Stromal cell of bone marrow (primary cell): ENCODE results near the gene NRG3.
A peak's percentile ranks its signal among the peaks of the same experiment; 100 is the strongest.

Experiments used
- DNase-seq: peaks from one replicate; pipeline ENCODE4 v3.0.0-alpha.2; 2012; ENCODE audit warnings: low read depth

The NRG3 gene

DNA sequence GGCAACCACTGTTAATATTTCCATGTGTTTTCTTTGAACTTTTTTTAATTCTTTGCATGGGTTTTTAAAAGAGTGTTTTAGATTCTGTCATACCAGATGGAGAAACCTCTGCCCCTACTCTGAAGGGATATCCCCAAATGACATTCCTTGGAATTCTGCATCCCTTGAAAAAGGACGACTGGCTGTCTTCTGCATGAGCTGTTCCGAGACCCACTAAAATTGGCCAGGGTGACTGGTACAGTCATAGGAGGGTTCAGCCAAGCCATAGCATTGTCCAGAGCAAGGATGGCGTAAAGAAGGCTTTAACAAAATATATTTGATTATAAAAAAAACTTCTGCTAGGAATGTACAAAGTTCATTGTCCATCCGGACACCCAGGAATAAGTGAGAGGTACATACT lies 952.9 kb downstream of the NRG3 start:
- no peak for DNase-seq

DNA sequence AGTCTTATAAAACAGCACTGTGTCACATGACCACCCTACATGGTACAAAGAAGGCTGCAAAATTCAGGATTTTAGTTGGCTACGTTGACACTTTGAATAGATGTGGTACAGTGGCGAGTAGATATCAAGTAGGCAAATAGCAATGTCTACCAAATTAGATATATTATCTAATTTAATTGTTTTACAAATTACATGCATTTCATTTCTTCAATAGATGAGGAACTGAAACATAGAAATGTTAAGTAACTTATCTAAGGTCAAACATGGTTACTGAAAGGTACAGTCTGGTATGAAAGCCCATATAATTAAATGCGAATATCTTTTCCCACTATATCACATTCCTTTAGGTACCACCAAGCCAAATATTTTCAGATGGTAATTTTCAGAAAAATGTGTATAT lies 972.2 kb downstream of the NRG3 start:
- no peak for DNase-seq

DNA sequence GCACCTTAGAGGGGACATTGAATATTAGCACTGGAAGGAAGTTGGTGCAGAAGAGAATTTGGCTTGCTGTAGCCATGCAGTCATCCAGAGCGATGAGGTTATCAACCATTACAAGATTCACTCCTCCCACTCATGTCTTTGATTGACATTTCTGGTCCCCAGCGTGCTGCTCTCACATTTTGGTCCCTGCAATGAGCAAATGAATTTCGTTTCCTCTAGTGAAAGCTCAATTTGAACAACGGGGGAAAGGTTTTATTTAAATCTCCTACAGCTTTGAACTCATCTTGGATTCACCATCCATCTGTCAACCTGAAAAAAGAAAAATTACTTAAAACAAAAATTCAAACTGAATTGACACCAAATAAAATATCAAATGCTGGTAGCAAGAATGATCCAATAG lies 975.2 kb downstream of the NRG3 start:
- DNase-seq = no peak

DNA sequence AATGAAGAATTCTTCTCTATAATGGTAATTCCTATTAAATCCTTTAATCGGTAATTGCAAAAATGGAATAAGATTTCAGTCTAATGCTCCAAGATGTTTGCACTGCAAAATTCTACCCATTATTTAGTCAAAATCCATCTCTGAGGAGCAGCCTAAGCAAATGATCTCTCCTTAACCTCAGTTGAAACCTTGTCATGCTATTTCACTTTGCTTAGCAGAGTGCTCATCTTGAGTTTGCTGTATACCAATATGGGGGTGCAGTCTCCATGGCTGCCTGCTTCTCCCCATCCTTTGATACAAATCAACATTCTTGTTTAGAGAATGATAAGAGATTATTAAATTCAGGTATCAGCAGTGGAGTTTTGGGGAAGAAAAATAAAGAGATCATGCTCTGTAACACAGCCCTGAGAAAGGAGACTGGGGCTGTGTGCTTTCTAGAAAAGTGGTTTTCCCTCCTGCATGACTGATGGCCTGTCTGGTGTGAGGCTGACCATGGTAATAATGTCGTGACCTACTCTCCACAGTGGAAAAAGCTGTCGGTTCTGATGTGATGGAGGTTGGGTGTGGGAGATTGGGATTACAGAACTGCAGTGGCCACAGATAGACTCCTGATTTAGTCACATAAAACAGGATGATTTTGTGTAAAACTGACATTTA lies 982.1 kb downstream of the NRG3 start:
- no peak for DNase-seq

DNA sequence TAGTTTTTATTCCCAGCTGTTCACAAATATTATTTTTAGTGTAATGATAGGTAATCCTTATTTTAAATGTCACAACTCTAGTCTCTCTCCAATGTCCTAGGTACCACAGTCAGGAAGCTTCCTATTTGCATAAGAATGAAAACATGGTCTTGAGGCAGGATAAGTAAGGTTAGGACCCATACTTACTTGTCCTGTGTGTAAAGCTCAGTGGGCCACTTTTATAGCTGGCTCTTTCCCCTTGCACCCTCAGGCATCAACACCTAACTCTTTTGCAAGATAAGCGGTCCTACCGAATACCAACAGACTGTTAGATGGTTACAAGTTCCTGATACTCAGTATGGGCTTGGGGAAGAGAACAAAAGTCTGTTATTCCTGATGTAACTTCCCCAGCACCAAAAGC lies 986.9 kb downstream of the NRG3 start:
- no peak for DNase-seq

DNA sequence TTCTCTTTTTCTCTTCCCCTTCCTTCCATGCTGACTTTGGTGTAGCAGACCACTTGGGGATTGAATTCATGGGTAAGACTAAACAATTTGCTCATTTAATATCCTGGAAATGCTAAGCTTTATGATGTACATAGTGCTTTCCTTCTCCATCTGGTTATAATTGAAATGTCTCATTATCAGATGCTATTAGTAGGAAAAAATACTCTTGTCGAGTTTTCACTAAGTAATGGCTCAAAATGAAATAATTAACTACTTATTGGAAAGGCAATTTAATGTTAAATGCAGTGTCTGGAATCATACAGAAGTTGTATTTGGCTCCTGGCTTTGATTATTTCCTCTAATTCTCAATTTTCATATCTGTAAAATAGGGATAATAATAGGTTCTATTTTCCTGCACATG lies 990.4 kb downstream of the NRG3 start:
- DNase-seq = no peak

DNA sequence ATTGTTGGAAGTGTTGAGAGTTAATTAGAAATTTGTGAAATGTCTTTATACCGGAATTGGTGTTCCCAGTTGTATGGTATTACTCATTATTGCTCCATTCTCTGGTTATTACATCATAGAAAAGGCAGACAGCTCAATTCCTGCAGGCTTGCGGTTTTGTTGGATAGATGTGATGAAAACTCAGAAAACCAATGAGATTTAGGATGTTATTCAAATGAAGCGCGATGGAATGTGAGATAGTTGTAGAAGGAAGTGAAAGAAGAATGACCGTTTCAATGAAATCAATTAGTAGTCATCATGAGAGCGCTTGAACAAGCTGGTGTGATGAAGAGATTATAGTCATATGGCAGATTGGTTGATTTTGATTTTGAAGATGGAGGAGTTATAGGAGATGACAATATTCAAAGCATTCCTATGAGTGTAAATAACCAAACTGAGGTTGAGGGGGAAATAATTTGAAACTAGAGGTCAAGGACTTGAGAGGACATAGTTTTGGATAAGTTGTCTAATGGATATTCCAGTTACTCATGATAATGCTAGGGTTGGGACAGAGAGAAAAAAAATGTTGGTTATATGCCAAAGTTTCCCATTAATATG lies 991.5 kb downstream of the NRG3 start:
- peak; percentile 21 for DNase-seq

DNA sequence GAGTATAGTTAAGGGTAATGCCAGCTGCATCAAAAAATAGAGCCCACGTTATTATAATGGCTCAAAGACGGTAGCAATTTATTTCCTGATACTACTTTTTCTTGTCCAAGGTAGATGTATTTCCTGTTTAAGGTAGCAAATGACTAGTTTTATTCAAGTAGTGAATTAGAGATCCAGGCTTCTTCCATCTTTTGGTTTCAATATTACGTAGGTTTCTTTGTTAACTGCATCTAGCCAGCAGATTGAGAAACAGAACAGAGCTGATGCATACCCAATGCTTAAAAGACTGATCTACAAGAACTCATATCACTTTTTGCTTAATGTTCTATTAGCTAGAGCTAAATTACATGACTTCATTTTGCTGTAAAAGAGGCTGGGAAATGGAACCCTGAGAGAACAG lies 992.1 kb downstream of the NRG3 start:
- no peak for DNase-seq

DNA sequence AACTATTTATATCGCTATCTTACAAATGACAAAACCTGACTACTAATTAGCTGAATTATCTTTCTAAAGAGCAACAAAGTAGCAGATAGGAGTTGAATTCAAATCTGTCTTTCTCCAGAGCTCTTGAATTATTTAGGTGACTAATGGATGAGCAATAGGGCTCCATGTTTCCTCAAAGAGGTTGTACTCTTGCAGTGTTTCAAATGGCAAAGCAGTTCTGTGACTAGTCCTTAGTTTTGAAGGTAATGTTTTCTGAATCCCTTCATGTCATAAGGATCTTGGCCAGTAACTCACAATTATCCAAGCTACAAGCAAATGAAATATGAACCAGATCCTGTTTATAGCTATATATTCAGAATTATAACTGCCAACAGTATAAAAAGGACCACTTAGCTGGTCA lies 999.7 kb downstream of the NRG3 start:
- no peak for DNase-seq

DNA sequence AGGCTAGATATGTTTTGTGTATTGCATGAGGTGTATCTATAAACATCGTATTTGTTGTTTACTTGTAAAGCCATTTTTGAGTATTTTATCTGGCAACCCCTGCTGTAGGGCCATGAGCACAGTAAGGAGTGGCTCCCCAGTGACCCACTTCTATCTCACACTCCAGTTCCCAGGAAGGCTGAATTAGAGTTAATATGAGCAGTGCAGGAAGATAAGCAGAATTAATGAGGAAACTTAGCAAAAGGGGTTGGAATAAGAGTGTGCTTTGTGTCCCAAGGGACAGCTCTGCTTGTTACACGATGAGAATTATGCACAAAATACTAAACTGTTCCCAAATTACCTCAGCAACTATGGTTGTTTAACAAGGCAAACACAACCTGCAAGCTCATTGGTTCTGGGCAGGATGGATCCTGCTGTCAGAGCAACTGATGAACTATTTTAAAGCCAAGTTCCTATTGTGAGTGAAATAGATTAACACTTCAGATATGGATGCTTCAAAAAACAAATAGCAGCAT lies 1005.8 kb downstream of the NRG3 start:
- no peak for DNase-seq

DNA sequence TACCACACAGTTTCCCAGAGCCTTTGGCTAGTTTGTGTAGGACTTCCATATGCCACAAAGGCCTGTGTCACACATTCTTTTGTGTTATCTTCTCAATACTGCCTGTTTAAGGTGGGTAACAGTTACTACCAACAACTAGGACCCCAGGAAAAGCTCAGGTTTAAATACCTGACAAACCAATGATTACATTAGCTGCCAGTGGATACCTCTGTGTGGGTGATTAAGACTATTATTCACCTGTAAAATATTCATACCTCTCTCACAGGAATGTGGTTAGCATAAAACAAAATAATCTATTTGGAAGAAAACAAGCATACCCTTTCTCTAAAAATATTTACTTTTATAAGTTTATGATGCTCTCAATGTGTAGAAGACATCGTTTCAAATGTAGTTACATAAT lies 1007.7 kb downstream of the NRG3 start:
- DNase-seq = no peak

DNA sequence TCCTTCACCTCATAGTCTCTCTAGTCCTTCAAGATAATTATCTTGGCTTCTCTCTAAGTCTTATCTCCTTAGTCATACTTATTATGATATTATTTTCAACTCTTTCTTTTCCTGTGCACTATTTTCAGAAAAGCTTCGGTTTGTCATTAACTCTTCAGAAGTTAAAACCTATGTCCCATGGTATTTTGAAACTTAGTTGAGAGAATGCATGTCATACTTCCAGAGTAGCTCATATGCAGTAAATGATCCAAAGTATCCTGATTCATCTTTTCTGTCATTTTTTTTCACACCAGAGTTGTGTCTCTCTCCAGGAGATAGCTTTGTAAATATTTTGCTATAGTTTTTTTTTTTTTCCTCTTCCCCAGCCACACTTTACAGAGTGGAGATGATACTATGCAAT lies 1008.6 kb downstream of the NRG3 start:
- no peak for DNase-seq

DNA sequence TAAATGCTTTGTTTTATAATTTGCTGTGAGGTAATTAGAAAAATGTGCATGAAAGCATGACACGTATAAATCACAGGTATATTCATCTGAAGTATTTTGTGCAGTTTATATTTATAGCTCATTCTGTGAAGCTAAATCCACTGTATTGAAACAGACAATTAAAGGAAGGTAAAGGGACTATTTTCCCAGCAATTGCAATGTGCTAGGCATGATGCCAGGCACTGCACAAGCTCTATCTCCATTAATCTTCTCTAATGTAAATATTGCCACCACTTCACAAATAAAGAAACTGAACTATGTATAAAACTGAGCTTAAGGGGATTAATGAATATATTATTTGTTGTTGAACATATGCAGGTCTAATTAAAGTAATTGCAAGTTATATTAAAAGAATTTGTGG lies 1012.5 kb downstream of the NRG3 start:
- no peak for DNase-seq

DNA sequence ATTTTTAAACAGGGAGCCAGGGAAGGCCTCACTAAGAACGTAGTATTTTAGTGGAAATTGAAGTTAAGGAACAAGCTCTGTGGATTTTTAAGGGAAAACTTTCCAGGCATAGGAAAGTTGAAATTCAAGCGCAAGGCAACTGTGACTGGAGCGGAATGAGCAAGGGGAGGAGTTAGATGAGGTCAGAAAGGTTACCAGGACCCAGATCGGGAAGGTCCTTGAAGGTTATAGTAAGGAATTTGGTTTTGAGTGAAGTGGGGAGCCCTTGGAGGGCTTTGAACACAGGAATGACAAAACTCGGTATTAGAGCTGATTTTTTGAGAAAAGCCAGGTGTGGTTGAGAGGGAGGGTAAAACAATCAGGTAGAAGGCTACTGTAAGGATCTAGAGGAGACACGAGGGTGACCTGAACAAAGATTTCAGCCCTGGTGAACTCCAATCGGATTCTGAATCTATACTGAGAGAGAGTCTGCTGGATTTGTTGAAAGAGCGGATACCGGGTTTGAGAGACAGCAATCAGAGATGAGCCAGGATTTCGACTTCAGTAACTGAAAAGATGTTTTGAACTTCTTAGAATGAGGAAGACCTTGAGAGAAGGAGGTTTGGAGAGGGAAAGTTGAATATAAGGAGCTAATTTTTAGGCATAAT lies 1013.9 kb downstream of the NRG3 start:
- no peak for DNase-seq

DNA sequence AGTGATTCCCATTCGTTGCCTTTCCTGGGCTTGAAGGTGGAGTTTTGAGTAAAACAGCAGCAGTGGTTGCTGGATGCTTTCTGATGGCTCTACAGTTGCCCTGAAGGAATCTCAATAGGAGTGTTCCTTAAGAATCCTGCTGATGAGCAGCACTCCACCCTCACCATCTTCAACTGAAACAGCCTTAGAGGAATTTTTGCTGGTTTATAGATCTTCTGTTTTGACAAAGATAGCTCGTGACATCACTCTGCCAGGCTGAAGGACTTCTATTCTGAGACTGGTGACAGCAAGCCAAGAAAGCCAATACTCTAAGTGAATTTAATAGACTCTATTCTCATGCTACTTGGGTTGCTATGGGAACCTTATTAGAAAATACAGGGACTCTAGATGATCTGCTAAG lies 1014.7 kb downstream of the NRG3 start:
- DNase-seq = no peak

DNA sequence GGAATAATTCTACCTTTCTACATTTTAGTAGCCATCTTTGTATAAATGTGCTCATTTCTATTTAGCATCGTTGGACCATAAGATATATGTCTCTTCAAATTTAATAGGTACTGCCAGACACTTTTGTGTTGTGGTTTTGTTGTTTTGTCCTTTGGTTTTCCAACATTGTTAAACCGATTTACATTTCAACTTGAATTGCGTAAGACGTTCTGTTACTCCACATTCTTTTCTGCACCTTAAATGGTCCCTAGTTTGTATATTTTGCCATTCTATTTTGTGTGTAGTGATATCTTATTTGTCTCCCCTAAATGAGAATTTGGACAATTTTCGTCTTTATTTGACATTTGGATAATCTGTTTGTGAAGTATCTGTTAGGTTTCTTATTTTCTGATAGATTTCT lies 1015.6 kb downstream of the NRG3 start:
- no peak for DNase-seq

DNA sequence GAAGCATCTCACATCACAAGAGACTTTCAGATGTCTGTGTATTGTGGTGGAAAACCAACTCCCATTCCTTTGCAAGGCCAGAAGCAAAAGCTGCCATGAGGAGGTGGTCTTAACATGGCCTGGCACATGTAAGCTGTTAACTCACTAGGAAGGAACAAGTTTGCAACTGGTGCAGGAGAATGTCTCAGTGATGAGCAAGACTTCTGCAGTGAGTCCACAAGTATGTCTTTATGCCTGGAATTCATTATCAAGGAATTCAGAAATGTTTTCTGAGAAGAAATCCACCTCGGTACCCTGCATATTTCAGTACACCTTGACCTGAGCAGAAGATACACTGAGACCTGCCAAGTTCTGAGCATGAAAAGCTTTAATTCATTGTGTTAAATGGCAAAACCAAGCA lies 1033.1 kb downstream of the NRG3 start:
- no peak for DNase-seq

DNA sequence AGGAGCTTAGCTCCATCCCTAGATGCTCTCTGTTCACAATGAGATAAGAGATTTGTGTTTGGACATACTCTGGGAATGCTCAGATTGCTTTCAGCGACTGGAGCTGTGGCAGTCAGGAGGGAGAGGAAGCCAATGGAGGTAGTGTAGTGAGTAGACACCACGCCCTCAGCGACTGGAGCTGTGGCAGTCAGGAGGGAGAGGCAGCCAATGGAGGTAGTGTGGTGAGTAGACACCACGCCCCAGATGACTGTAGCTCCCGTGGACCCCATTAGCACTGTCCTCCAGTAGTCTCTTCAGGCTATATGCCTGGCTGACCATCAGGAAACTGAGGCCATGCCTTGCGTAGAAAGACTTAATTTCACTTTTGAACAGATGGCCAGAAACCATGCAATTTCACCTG lies 1033.8 kb downstream of the NRG3 start:
- DNase-seq = no peak

DNA sequence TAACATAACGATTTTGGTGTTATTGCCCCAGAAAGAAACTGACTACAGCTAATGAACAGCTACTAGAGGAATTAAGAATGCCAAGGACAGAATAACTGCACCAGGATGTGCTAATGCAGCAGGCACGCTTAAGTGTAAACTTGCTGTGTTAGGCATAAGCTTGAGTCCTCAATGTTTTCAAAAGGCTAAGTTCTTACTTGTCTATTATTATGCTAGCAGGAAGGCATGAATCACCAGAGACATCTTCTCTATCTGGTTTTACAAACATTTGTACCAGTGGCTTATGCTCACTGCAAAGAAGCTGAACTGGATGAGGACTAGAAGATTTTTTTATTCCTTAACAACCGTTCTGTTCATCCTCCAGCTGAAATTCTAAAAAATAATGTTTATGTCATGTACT lies 1035.3 kb downstream of the NRG3 start:
- no peak for DNase-seq

DNA sequence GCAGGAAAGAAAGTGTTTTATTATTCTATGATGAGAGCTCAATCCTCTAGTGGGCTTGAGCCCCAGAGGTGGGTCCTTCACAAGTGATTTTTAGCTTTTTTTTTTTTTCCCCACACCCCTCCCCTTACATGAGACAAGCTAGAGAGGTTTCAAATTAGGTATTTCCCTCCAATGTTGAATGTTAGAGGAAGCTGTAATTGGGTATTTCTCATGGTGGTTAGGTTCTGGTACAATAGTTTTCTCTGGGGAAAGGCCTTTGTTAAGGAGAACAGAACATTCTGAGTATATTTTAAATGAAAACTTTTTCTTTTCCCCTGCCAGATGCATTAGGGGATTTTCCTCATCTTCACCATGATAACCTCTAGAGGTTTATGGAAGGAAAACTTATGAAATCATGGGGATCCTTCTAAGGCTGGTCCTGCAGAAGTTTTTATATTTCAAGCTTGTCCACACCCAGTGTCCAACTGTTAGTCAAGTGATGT lies 1039.7 kb downstream of the NRG3 start:
- DNase-seq = no peak

DNA sequence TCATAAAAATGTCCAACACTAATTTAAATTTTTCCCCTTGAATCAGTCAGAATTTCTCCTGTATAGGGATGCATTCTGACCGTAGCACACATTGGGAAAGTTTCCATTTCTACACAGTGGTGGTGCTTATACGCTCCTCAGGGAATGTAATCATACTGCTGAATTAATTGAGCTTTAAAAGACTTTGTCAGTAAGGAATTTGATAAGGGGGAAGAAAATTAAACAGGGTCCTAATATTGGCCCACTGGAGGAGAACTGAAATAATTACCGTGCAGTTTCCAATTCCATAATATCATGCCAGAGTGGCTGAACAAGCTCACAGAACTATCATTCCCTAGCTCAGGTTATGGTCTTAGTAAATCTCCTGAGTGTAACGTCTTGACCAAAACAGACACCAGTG lies 1041.9 kb downstream of the NRG3 start:
- DNase-seq = no peak

DNA sequence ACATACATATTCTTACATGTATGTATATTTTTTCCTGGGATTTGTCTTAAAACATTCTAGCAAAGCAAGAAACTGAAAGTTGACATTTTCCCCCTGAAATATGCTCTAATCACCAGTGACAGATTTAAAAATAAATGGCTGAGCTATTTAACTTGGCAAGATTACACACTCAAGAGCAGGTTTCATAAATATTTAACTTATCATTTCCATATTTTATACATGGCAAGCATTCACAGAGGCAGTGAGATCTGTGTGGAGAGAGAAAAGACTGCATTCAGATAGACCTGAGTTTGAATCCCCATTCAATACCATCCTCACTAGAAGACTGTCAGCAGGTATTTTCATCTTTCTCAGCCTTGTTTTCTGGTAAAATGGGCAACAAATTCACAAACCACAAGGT lies 1043.0 kb downstream of the NRG3 start:
- DNase-seq = no peak

DNA sequence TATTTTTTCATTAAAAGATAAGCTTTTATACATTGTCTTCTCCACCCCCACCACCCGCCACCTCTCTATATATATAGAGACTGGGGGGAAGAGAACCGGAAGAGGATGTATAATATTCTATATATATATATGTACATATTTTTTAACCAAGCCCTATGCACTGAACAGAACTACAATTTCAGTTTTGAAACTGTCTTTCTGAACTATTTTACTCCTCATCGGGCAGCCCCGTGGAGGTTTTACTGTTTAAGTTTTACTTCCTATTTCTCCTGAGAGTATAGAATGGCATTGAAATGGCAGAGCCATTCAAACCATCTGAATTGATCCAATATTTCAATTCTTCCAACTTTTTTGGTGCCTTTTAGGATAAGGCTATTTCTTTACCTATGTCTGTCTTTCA lies 1047.1 kb downstream of the NRG3 start:
- no peak for DNase-seq

DNA sequence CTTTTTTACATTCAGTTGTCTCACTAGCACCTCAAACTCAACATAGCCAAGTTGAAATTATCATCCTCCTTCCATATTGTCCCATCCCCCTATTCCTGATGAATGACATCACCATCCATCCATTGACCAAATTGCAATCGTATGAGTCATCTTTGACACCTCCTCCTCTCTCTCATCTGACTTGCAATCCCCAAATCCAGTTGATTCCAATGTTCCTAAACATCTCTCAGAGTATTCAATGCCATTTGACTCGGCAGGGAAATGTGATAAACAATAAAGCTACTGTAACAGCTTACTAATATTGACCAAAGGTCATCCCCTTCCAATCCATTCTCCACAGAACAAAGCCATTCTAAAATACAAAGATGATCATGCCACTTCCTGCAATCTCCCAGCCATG lies 1047.8 kb downstream of the NRG3 start:
- DNase-seq = no peak
